NCI-H1694 treated with DMSO at 0.1 percent for 48 hours (cell line): ENCODE results near the gene APCDD1.

Source experiments
- DNase-seq: peaks from one replicate; lab custom pipeline; 2025; lab: John Stamatoyannopoulos, UW

APCDD1 gene

GRCh38 chr18:10432781-10433180 lies 21.7 kb upstream of the APCDD1 start:
- no peak for DNase-seq

- no peak for DNase-seq
Measured at GRCh38 chr18:10436160-10436559, 18.3 kb upstream of the APCDD1 start.

GRCh38 chr18:10437837-10438236 lies 16.6 kb upstream of the APCDD1 start:
- no peak for DNase-seq

DNA sequence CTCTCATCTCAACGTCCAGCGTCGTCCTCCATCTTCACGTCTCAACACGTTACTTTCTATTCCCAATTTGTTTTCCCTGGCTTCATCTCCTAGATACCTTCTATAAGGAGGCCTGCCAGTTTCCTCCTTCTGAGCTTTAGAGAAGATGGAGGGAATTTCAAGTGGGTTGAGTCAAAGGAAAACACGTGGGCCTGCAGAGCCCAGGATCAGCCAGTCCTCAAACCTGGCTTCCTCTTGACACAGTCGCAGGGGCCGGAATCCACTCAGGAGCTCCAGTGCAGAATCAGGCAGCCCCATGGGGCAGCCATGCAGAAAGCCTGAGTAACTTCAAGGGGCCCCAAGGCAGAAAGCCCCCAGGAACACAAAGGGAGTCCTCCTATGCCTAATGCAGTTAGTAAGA lies 14.5 kb upstream of the APCDD1 start:
- DNase-seq: no peak

DNA sequence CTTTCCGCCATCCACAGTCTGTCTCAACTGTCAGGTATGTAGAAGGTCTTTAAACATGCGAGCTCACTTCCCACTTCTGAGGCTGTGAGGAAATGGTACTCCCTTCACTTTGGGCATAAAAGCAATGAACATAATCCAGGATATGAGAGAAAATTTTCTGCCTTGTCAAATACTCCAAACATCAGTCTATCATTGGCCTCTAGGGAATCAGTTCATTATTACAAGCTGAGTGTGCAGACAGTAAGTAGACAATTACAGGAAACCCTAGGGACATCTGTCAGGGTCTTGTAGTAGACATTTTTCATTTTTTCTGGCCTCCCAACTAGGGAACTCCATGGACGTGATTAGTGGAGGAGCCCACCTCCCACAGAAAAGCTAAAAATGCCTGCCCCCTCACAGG lies 13.6 kb upstream of the APCDD1 start:
- no peak for DNase-seq

DNA sequence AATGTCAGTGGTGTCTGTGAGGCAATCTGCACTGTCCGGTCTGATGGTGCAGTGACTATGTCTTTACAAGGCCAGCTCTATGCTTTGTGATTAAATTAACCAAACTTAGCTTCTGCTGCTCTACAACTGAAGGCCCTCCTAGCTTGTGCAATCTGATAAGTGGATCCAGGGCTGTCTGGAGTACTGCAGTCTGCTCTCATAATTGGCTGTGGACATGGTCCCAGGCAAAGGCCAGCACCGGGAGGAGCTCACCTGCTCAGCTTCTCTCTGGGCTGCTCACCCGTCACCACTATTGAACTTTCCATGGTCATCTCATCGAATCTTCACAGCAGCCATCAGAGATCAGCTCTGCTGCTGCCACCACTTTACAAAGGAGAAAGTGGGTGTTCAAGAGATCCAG lies 13.0 kb upstream of the APCDD1 start:
- no peak for DNase-seq

DNA sequence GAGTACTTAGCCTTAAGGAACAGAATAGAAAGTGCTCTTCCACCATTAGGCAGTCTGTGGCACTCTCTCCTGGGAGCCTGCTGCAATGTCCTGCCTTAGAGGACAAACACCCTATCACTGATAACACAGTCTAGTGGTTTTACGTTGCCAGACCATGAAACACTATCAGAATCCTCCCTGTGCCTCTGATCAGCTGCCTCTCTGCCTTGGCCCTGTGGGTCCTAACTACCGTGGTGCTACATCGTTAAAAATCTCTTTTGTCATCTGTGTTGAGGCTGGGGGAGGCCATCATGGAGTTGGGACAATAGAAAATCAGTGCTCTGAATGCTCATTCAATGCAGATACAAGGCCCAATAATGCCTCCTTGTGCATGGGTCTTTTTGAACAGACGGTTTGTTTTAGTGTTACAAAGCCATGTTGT lies 11.9 kb upstream of the APCDD1 start:
- no peak for DNase-seq

- DNase-seq: no peak
Measured at GRCh38 chr18:10443001-10443400, 11.4 kb upstream of the APCDD1 start.

DNA sequence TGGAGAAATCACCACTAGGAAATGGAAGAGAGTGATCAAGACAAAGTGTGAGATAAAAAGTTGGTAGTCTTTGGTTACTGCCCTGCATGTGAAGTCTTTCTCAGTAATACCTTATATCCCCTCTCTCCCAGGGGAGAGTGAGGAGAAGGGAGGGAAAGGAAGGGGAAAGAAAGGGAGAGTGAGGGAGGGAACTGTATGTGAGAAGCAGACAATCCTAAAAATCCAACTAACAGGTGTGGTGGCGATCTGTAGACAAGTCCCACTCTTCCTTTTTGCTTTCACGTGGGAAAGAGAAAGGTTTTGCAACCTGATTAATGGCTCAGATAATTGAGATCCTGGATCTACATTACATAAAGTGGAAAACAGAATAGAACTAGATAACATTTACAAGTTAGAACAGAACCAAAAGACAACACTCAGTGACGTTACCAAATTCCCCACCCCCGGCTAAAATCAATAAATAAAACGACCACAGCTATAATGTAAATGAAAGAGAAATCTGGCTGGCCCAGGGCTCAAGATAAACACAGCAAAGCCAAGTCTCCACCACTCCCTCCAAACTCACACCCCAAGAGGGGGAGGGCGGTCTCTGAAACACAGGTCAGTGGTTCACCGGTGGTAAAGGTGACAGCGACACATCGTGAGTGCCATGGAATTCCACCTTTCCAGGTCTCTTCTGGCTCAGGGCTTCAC lies 10.0 kb upstream of the APCDD1 start:
- DNase-seq: no peak

GRCh38 chr18:10449396-10449795 lies 5.0 kb upstream of the APCDD1 start:
- DNase-seq: no peak

GRCh38 chr18:10450986-10451385 lies 3.4 kb upstream of the APCDD1 start:
- no peak for DNase-seq

DNA sequence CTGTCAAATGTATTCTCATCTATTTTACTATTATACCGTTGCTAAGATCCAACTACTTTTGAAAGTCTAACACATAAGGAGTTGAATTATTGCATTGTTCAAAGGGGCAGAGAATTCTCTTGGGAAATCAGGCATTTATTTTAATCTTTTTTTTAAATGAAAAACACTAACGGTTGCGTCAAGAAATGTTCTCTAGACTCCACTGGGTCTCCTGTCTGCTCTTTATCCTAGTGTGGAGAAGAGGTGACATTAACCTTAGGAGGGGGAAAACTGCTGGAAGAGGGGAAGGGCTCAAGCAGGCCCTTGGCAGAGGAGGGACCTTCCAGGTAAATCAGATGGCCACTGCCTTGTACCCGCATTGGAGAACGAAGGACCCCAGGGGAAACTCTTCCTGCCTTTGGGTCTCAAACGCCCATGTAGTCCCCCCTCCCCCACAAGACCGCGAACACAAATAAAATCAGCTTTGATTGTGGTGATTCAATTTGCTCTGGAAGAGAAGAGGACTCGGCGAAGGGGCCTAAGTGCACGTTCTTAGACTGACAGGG lies 1.1 kb upstream of the APCDD1 start:
- no peak for DNase-seq

GRCh38 chr18:10454681-10455557 lies 484 bp downstream of the APCDD1 start:
- DNase-seq: no peak

- peak; percentile 73 for DNase-seq
Measured at GRCh38 chr18:10455726-10456453, 1.5 kb downstream of the APCDD1 start.

- DNase-seq: no peak
Measured at GRCh38 chr18:10456718-10457117, 2.3 kb downstream of the APCDD1 start.

- no peak for DNase-seq
Measured at GRCh38 chr18:10457128-10457527, 2.7 kb downstream of the APCDD1 start.

DNA sequence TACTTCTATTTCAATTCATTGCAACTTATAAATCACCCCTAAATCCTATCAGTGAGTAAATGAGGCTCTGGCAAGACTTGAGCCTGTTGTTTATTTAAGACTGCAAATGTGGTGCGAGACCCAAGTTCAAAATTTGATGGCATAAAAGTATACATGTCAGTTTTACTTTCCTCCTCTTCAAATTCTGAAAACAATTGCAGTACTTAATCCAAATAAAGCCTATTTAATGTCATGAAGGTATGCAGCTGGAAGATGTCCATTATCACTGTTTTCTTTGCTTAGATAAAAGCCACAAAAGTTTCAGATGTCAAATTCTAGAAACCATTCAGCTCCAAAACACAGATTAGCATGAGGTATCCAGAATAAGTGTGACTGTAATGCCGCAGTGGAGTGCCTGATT lies 3.3 kb downstream of the APCDD1 start:
- no peak for DNase-seq

DNA sequence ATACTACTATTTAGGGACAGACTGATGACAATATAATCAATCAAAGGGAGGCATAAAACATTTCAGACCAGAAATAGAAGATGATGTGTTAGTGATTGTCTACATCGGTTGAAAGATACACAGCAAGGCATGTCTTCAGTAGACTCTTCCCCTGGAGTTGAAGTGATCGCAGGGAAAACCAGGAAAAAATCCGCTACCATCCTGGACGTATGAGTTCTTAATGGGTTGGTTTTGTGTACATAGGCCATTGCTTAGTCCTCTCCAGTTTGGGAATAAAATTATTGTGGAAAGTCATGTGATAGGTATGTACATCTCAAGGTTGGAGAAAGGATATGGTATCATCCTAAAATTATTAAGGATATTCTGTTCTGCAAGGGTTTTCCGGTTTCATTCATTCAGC lies 4.3 kb downstream of the APCDD1 start:
- no peak for DNase-seq

- no peak for DNase-seq
Measured at GRCh38 chr18:10459587-10459986, 5.2 kb downstream of the APCDD1 start.

DNA sequence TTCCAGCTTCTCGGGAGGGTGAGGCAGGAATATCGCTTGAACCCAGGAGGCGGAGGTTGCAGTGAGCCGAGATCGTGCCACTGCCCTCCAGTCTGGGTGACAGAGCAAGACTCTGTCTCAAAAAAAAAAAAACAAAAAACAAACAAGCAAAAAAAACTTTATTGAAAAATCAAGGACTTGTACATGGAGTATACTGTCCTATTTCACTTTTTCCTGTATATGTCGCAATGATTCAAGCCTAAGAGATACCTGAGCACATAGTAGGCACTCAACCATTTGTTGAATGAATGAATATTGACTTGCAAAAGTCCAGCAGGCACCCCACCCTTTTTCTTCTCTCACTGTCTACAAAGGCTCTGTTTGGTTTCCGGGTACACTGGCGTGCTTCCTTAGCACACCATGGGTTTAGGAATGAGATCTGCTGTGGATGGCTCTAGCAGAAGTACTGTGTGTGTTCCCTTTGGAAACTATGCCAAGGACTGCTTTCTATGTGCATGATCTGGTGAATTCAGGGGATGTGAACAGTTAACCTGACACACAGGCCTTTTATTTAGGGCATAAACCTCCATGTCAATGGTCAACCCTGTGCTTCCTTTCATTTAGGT lies 6.1 kb downstream of the APCDD1 start:
- DNase-seq: no peak

GRCh38 chr18:10461989-10462388 lies 7.6 kb downstream of the APCDD1 start:
- no peak for DNase-seq

DNA sequence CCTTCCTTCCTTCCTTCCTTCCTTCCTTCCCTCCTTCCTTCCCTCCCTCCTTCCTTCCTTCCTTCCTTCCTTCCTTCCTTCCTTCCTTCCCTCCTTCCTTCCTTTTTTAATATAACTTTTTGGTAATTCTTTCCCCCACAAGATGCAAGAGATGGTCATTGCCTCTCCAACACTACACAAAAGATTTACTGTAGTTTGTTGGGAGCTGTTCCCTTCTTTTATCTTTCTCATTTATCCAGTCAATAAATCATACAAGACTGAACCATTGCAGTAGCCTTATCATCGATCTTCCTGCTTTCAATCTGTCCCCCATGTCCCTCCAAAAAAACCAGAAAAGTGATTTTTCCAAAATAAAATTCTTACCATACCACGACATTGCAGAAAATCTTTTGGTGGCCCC lies 8.2 kb downstream of the APCDD1 start:
- DNase-seq: no peak
